Measurements from ENCODE around the gene GNG12. TPM values are rescaled to one million over a fixed set of nuclear protein-coding genes. Genes with fewer than 3 reads are reported as not detected.
A peak's percentile ranks its signal among the peaks of the same experiment; 100 is the strongest.

The GNG12 gene
- total RNA-seq, 2 experiments from 2014 or later = 0.12 TPM

DNA sequence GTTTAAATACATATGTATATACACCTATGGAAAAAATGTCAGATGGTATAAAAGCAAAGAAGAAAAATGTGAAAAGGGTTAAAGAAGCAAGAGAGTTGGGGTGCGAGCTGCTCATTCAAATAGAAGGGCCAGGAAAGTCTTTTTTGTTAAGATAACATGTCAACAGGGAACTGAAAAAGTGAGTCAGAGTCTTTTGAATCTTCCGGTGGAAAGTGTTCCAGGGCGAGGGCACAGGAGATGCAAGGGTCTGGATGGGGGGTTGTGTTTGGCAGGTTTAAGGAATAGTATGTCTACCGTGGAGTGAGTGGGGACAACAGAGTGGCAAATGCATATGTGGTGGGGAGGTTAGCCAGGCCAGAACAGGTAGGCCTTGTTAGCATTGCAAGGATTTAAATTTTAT lies 22.2 kb upstream of the GNG12 start:
- intact Hi-C loops (cut with micrococcal nuclease) = no loop called here

GRCh38 chr1:67853704-67854103 lies 20.4 kb upstream of the GNG12 start:
- Mint-ChIP-seq H3K27me3 (peaks cover 12% of the 10 kb centered on the region), H3K36me3 (no peaks in the 10 kb centered on the region), H3K9me3 (no peaks in the 10 kb centered on the region), H3K27ac (no peak overlapping the region), H3K4me3 (no peak overlapping the region), H3K4me1 (ENCODE audit: low read depth) (no peaks in the 10 kb centered on the region)
- ChIA-PET POLR2A (no interaction called here), CTCF (interaction anchor here (1.0 kb wide), 1 partner anchor 9 kb away, joined by 3 read pairs; no protein-coding TSS in a partner anchor)
- peak; percentile 19 for DNase-seq
- intact Hi-C loops (cut with micrococcal nuclease) = loop anchor here (5.0 kb wide), 2 partner anchors 86 to 259 kb away; no protein-coding TSS in a partner anchor

More for the DNA sequence above, 22.2 kb upstream of the GNG12 start:
- no peak overlapping the region for H3K4me3 Mint-ChIP-seq
- no peaks in the 10 kb centered on the region for H3K4me1 Mint-ChIP-seq (ENCODE audit: low read depth)
- H3K27ac Mint-ChIP-seq = no peak overlapping the region
- ChIA-PET POLR2A (no interaction called here), CTCF (no interaction called here)
- DNase-seq = no peak
- peaks cover 8% of the 10 kb centered on the region for H3K27me3 Mint-ChIP-seq
- no peaks in the 10 kb centered on the region for H3K36me3 Mint-ChIP-seq
- H3K9me3 Mint-ChIP-seq = no peaks in the 10 kb centered on the region

DNA sequence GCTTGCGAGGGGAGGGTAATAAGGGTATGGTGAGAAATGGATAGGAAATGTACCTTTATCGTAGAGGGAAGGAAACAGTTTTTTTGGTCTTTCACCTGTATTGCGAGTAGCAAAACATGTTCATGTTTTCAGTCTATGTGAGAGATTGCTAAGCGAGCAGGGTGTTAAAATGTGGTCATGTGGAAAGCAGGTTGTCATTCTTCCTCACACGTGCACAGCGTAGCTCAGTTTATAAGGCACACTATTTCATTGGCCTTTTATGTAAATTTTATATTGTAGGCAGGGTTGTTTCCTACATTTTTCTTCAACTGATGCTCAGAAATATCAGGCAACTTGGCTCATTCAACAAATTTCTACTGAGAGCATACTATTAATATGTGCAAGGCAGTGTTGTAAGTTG lies 18.5 kb upstream of the GNG12 start:
- H3K4me1 Mint-ChIP-seq (ENCODE audit: low read depth) = no peaks in the 10 kb centered on the region
- POLR2A ChIA-PET = no interaction called here
- no peak for DNase-seq
- intact Hi-C loops (cut with micrococcal nuclease) = loop anchor here (5.0 kb wide), 2 partner anchors 84 to 261 kb away; no protein-coding TSS in a partner anchor
- H3K27ac Mint-ChIP-seq = no peak overlapping the region
- CTCF ChIA-PET = no interaction called here
- H3K4me3 Mint-ChIP-seq = no peak overlapping the region
- H3K27me3 Mint-ChIP-seq = peaks cover 14% of the 10 kb centered on the region
- no peaks in the 10 kb centered on the region for H3K9me3 Mint-ChIP-seq
- H3K36me3 Mint-ChIP-seq = no peaks in the 10 kb centered on the region

- intact Hi-C loops (cut with micrococcal nuclease) = loop anchor here (5.0 kb wide), 2 partner anchors 83 to 262 kb away; no protein-coding TSS in a partner anchor
- H3K4me1 Mint-ChIP-seq (ENCODE audit: low read depth) = no peaks in the 10 kb centered on the region
- ChIA-PET CTCF (interaction anchor here (0.6 to 1.9 kb wide), 9 partner anchors 9 to 1767 kb away, joined by 3 to 6 read pairs (median 3); partner anchors contain the start of gene GNG12), POLR2A (interaction anchor here (0.6 kb wide), 1 partner anchor 584 kb away, joined by 4 read pairs; no protein-coding TSS in a partner anchor)
- peaks cover 13% of the 10 kb centered on the region for H3K27me3 Mint-ChIP-seq
- H3K4me3 Mint-ChIP-seq = no peak overlapping the region
- DNase-seq = peak; percentile 31
- H3K27ac Mint-ChIP-seq = no peak overlapping the region
- no peaks in the 10 kb centered on the region for H3K36me3 Mint-ChIP-seq
- no peaks in the 10 kb centered on the region for H3K9me3 Mint-ChIP-seq
Observed at GRCh38 chr1:67850611-67851075, 17.4 kb upstream of the GNG12 start.

DNA sequence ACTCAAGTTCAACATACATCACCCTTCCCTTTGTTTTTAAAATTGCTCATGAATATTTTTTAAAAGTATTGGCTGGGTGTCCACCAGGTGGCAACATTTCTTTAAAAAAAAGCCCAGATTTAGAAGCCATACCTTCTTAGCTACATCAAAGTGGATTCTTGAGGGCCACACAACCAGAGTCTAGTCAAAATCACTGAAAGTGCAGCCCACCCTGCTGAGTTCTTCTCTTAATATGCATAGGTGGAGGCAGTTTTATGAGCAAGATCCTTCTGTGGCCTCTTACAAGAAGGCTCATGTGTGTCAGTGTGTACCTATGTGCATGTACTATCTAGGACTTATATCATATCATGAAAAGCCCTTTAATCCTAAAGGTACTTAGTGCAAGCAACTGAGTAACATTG lies 16.9 kb upstream of the GNG12 start:
- CTCF ChIA-PET = interaction anchor here (0.6 to 1.9 kb wide), 10 partner anchors 9 to 1767 kb away, joined by 3 to 6 read pairs (median 3); partner anchors contain the start of gene GNG12
- intact Hi-C loops (cut with micrococcal nuclease) = loop anchor here (5.0 kb wide), 2 partner anchors 83 to 262 kb away; no protein-coding TSS in a partner anchor
- no peak overlapping the region for H3K4me3 Mint-ChIP-seq

DNA sequence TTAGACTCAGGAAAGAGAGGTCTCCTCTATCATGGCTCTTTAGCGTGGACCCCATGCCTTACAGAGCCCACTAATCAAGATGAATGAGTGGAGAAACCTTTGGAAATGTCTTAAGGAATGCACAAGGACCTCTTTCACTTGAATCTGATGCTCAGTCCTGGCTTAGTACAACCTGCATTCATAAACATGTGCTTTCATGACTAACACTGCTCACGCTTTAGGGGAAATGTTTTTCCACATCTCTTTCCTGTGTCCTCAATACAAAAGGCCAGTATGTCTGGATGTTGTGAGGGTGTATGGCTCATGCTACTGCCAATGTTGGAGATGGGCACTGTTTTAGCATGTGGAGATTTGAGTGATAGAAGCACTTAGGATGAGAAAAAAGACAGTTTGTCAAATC lies 14.2 kb upstream of the GNG12 start:
- intact Hi-C loops (cut with micrococcal nuclease) = no loop called here
- no peak for DNase-seq
- no peak overlapping the region for H3K27ac Mint-ChIP-seq

More for the DNA sequence above, 16.9 kb upstream of the GNG12 start:
- H3K9me3 Mint-ChIP-seq = no peaks in the 10 kb centered on the region
- no peaks in the 10 kb centered on the region for H3K4me1 Mint-ChIP-seq (ENCODE audit: low read depth)
- POLR2A ChIA-PET = no interaction called here
- no peaks in the 10 kb centered on the region for H3K36me3 Mint-ChIP-seq
- DNase-seq = no peak
- H3K27ac Mint-ChIP-seq = no peak overlapping the region
- peaks cover 9% of the 10 kb centered on the region for H3K27me3 Mint-ChIP-seq

DNA sequence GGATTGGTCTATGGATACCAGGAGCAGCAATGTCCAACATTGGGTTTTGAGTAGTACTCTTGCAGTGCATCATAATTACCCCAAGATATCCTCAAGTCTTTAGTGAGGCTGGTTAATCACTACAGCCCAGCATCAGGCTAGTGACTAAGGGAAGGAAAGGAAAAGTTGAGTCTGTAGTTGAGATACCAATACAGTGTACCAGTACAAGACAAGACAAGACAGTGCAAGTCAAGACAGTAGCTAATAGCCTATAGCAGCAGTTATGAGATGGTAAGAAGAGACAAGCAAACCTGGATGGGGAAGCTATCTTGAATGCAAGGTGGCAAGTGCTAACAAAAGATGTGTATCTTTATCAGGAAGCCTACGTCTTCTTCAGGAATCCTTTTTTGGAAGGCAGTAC lies 13.3 kb upstream of the GNG12 start:
- intact Hi-C loops (cut with micrococcal nuclease) = no loop called here
- Mint-ChIP-seq H3K36me3 (no peaks in the 10 kb centered on the region), H3K27me3 (peaks cover 16% of the 10 kb centered on the region), H3K9me3 (no peaks in the 10 kb centered on the region), H3K4me3 (no peak overlapping the region), H3K27ac (no peak overlapping the region), H3K4me1 (ENCODE audit: low read depth) (no peaks in the 10 kb centered on the region)
- DNase-seq = no peak
- CTCF ChIA-PET = no interaction called here
- POLR2A ChIA-PET = no interaction called here

More for the DNA sequence above, 14.2 kb upstream of the GNG12 start:
- H3K4me1 Mint-ChIP-seq (ENCODE audit: low read depth) = no peaks in the 10 kb centered on the region
- no peak overlapping the region for H3K4me3 Mint-ChIP-seq
- H3K9me3 Mint-ChIP-seq = no peaks in the 10 kb centered on the region
- POLR2A ChIA-PET = no interaction called here
- H3K27me3 Mint-ChIP-seq = peaks cover 18% of the 10 kb centered on the region
- CTCF ChIA-PET = no interaction called here
- H3K36me3 Mint-ChIP-seq = no peaks in the 10 kb centered on the region

DNA sequence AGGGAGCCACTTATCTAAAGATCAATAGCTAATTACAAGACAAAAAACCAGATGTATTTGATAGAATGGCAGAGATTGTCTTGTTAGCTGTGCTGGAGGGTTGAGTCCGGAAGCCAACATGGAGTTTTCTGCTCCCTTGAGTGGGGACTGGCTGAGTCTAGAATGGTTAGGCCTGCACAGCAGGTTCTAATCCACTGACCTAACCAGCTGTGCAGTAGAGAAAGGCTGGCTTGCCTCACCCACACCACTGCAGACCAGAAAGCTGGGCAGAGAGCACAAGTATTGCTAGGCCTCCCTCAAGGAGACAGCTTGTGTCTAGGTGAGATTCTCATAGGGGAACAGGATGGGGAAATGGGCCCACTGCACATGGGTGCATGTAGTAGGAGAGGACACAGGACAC lies 11.7 kb upstream of the GNG12 start:
- intact Hi-C loops (cut with micrococcal nuclease) = no loop called here
- Mint-ChIP-seq H3K9me3 (no peaks in the 10 kb centered on the region), H3K4me1 (ENCODE audit: low read depth) (no peaks in the 10 kb centered on the region), H3K27me3 (peaks cover 18% of the 10 kb centered on the region), H3K4me3 (no peak overlapping the region), H3K27ac (no peak overlapping the region), H3K36me3 (no peaks in the 10 kb centered on the region)
- ChIA-PET POLR2A (no interaction called here), CTCF (no interaction called here)
- no peak for DNase-seq

- POLR2A ChIA-PET = no interaction called here
- H3K36me3 Mint-ChIP-seq = no peaks in the 10 kb centered on the region
- CTCF ChIA-PET = no interaction called here
- H3K4me3 Mint-ChIP-seq = no peak overlapping the region
- DNase-seq = no peak
- H3K27ac Mint-ChIP-seq = no peak overlapping the region
- H3K4me1 Mint-ChIP-seq (ENCODE audit: low read depth) = no peaks in the 10 kb centered on the region
- intact Hi-C loops (cut with micrococcal nuclease) = no loop called here
- no peaks in the 10 kb centered on the region for H3K9me3 Mint-ChIP-seq
- H3K27me3 Mint-ChIP-seq = peaks cover 14% of the 10 kb centered on the region
Observed at GRCh38 chr1:67843746-67844145, 10.5 kb upstream of the GNG12 start.

DNA sequence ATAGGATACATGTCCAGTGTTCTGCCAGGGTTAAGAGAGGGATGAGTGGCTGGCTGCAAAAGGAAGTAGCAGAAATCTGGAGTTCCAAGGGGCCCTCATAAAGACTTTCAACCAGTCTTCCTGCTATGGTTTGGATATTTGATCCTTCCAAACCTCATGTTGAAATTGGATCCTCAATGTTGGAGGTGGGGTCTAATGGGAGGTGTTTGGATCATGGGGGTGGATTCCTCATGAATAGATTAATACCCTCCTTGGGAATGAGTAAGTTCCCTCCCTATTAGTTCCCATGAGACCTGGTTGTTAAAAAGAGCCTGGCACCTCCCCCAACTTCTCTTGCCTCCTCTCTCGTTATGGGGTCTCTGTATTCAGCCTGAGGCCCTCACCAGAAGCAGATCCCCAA lies 10.1 kb upstream of the GNG12 start:
- Mint-ChIP-seq H3K27ac (no peak overlapping the region), H3K4me3 (no peak overlapping the region), H3K27me3 (peaks cover 14% of the 10 kb centered on the region), H3K4me1 (ENCODE audit: low read depth) (no peaks in the 10 kb centered on the region), H3K9me3 (no peaks in the 10 kb centered on the region), H3K36me3 (no peaks in the 10 kb centered on the region)
- ChIA-PET CTCF (no interaction called here), POLR2A (no interaction called here)
- DNase-seq = no peak
- intact Hi-C loops (cut with micrococcal nuclease) = no loop called here

DNA sequence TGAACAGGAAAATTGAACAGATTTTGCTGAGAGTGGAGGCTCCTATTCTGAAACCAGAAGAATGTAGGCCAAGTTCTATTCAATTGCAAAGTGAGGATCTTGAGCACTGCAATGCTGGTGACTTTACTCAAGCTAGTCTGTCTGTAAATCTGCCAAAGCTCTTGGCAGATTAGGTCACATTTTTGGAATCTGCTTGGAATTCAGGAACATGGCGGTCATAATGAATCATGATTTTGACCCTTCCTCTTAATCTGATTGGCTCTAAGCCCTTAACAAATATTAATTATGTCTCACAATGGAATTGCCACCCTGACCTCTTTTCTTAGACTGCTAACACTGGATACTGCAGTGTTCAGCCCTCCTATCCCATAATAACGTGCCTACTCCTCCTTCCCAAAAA lies 7.2 kb upstream of the GNG12 start:
- POLR2A ChIA-PET = no interaction called here
- no peak overlapping the region for H3K4me3 Mint-ChIP-seq
- no peaks in the 10 kb centered on the region for H3K4me1 Mint-ChIP-seq (ENCODE audit: low read depth)
- H3K9me3 Mint-ChIP-seq = no peaks in the 10 kb centered on the region
- CTCF ChIA-PET = no interaction called here
- no peak for DNase-seq
- no peak overlapping the region for H3K27ac Mint-ChIP-seq
- H3K27me3 Mint-ChIP-seq = peaks cover 27% of the 10 kb centered on the region
- no peaks in the 10 kb centered on the region for H3K36me3 Mint-ChIP-seq
- intact Hi-C loops (cut with micrococcal nuclease) = no loop called here

- no peaks in the 10 kb centered on the region for H3K9me3 Mint-ChIP-seq
- H3K4me1 Mint-ChIP-seq (ENCODE audit: low read depth) = no peaks in the 10 kb centered on the region
- H3K4me3 Mint-ChIP-seq = no peak overlapping the region
- H3K36me3 Mint-ChIP-seq = no peaks in the 10 kb centered on the region
- CTCF ChIA-PET = no interaction called here
- no peak for DNase-seq
- H3K27me3 Mint-ChIP-seq = peaks cover 30% of the 10 kb centered on the region
- intact Hi-C loops (cut with micrococcal nuclease) = no loop called here
- H3K27ac Mint-ChIP-seq = no peak overlapping the region
- POLR2A ChIA-PET = no interaction called here
Observed at GRCh38 chr1:67839826-67840225, 6.6 kb upstream of the GNG12 start.

GRCh38 chr1:67838180-67838910 lies 5.1 kb upstream of the GNG12 start:
- peaks cover 40% of the 10 kb centered on the region for H3K27me3 Mint-ChIP-seq
- ChIA-PET CTCF (interaction anchor here (1.4 kb wide), 1 partner anchor 11 kb away, joined by 3 read pairs; no protein-coding TSS in a partner anchor), POLR2A (no interaction called here)
- DNase-seq = no peak
- no peaks in the 10 kb centered on the region for H3K9me3 Mint-ChIP-seq
- peaks cover 3% of the 10 kb centered on the region for H3K4me1 Mint-ChIP-seq (ENCODE audit: low read depth)
- H3K4me3 Mint-ChIP-seq = no peak overlapping the region
- no peak overlapping the region for H3K27ac Mint-ChIP-seq
- intact Hi-C loops (cut with micrococcal nuclease) = no loop called here
- no peaks in the 10 kb centered on the region for H3K36me3 Mint-ChIP-seq
